ENCODE results near the gene ZBED4. TPM values are rescaled to one million over a fixed set of nuclear protein-coding genes. Genes with fewer than 3 reads are reported as not detected.

Gene ZBED4
- total and polyA plus RNA-seq, 2 of the 13 experiments (the other 11 are each of a cell fraction or from before 2014, with no cell fraction given) = 5.4 to 9.6 TPM

DNA sequence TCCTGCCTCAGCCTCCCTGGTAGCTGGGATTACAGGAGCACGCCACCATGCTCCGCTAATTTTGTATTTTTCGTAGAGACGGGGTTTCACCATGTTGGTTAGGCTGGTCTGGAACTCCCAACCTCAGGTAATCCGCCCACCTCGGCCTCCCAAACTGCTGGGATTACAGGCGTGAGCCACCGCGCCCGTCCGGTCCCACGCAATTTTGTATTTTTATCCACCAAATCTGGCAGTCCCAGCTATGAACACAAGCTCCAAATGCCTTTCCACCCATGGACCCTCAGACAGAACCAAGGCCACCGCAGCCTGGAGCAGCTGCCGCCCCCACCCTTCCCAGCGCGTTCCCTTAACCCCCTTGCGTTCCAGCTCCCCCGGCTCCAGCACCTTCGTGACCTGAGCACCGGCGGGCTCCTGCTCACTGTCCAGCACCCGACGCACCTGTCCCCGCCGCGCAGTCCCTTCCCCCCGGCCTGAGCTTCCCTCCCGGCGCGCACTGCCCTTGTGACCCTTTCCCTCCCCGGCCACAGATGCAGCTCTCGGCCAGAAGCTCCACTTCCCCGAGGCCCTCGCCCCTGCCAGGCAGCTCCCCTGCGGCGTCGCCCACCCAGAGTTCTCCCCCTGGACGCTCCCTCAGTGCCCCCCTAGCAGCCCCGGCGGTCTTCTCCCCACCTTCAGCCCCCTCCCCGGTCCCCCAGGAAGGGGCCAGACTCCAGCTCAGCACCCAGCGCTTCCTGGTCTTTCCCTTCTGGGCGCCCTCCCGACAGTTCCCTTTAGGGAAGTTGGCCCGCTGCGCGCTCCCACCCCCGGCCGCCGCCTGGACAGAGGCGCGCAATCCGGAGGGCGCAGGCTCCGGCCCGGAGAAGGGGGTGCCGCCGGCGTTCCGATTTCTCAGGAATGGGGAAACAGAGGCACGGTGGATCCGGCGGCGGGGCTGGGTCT, 5.6 kb upstream of the ZBED4 start (continued):
- TF ChIP-seq UBTF (CRISPR knock-in tag; IDR thresholded peaks at IDR 0.05) (peak; percentile 71), ZZZ3 (CRISPR knock-in tag; IDR thresholded peaks at IDR 0.05; ENCODE audit: borderline replicate concordance) (no peak), RBAK (CRISPR knock-in tag; IDR thresholded peaks at IDR 0.05) (no peak), ZNF10 (CRISPR knock-in tag; IDR thresholded peaks at IDR 0.05; ENCODE audit: borderline replicate concordance, low read depth) (no peak), SPEN (CRISPR knock-in tag; IDR thresholded peaks at IDR 0.05; ENCODE audit: low read depth) (peak; percentile 42), CHD2 (IDR thresholded peaks at IDR 0.05; ENCODE audit: low read depth, low read length) (no peak), ELF3 (CRISPR knock-in tag; IDR thresholded peaks at IDR 0.05) (no peak), MIXL1 (CRISPR knock-in tag; IDR thresholded peaks at IDR 0.05) (no peak), ZNF430 (CRISPR knock-in tag; IDR thresholded peaks at IDR 0.05) (no peak), ZNF687 (CRISPR knock-in tag; IDR thresholded peaks at IDR 0.05) (peak; percentile 58), ZNF543 (CRISPR knock-in tag; IDR thresholded peaks at IDR 0.05) (no peak)
- TF ChIP-seq, protein P1, sequence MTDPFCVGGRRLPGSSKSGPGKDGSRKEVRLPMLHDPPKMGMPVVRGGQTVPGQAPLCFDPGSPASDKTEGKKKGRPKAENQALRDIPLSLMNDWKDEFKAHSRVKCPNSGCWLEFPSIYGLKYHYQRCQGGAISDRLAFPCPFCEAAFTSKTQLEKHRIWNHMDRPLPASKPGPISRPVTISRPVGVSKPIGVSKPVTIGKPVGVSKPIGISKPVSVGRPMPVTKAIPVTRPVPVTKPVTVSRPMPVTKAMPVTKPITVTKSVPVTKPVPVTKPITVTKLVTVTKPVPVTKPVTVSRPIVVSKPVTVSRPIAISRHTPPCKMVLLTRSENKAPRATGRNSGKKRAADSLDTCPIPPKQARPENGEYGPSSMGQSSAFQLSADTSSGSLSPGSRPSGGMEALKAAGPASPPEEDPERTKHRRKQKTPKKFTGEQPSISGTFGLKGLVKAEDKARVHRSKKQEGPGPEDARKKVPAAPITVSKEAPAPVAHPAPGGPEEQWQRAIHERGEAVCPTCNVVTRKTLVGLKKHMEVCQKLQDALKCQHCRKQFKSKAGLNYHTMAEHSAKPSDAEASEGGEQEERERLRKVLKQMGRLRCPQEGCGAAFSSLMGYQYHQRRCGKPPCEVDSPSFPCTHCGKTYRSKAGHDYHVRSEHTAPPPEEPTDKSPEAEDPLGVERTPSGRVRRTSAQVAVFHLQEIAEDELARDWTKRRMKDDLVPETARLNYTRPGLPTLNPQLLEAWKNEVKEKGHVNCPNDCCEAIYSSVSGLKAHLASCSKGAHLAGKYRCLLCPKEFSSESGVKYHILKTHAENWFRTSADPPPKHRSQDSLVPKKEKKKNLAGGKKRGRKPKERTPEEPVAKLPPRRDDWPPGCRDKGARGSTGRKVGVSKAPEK (CRISPR knock-in tag; IDR thresholded peaks at IDR 0.05; ENCODE audit: borderline replicate concordance) = no peak

All from HepG2 (cell line).